LNCAP (cell line): Measurements from ENCODE around the gene C13orf46.

Source experiments
- CTCF ChIP-seq: fragments of 450-650 bp; IDR thresholded peaks from 2 replicates; pipeline ENCODE4 v1.5.1; 2017; ENCODE audit warnings: mild to moderate bottlenecking

Gene C13orf46

GRCh38 chr13:113955235-113955634 is 18.6 kb downstream of the C13orf46 start:
- no peak for TF ChIP-seq CTCF

- TF ChIP-seq CTCF = no peak
Measured at GRCh38 chr13:113954046-113954835, 19.6 kb downstream of the C13orf46 start.

- no peak for TF ChIP-seq CTCF
Measured at GRCh38 chr13:113953561-113953960, 20.3 kb downstream of the C13orf46 start.

GRCh38 chr13:113952983-113953520 is 20.8 kb downstream of the C13orf46 start:
- TF ChIP-seq CTCF = no peak

GRCh38 chr13:113952151-113952982 is 21.5 kb downstream of the C13orf46 start:
- TF ChIP-seq CTCF = no peak

GRCh38 chr13:113951246-113951999 is 22.5 kb downstream of the C13orf46 start:
- peak; percentile 70 for TF ChIP-seq CTCF
